ENCODE measurements around the gene PCDH17. TPM values are rescaled to one million over a fixed set of nuclear protein-coding genes. Genes with fewer than 3 reads are reported as not detected.

Gene PCDH17
- polyA plus RNA-seq, 1 donor = 5.4 TPM

GRCh38 chr13:57726981-57727380 lies 95.4 kb downstream of the PCDH17 start:
- DNase-seq (ENCODE audit: low read depth) = no peak

GRCh38 chr13:57734306-57734705 lies 102.8 kb downstream of the PCDH17 start:
- DNase-seq (ENCODE audit: low read depth) = no peak

- DNase-seq (ENCODE audit: low read depth) = no peak
These were observed 107.5 kb downstream of the PCDH17 start for GRCh38 chr13:57739089-57739488.

- no peak for DNase-seq (ENCODE audit: low read depth)
These were observed 108.1 kb downstream of the PCDH17 start for GRCh38 chr13:57739543-57740190.

GRCh38 chr13:57740719-57741118 lies 109.2 kb downstream of the PCDH17 start:
- DNase-seq (ENCODE audit: low read depth) = no peak

GRCh38 chr13:57748096-57748495 lies 116.6 kb downstream of the PCDH17 start:
- DNase-seq (ENCODE audit: low read depth) = no peak

GRCh38 chr13:57760951-57761350 lies 129.4 kb downstream of the PCDH17 start:
- DNase-seq (ENCODE audit: low read depth) = no peak

GRCh38 chr13:57763689-57764088 lies 132.1 kb downstream of the PCDH17 start:
- no peak for DNase-seq (ENCODE audit: low read depth)

Measured in forelimb muscle (tissue), 1 donor.